HG02870 (cell line): ENCODE results near the gene JAZF1.

Source experiments
- ATAC-seq: cut with Tn5 transposase; IDR thresholded peaks from one replicate; pipeline ENCODE4 v1.9.1; 2021; ENCODE audit warnings: mild to moderate bottlenecking, moderate library complexity; ENCODE audit not compliant: unreplicated experiment

Gene JAZF1

DNA sequence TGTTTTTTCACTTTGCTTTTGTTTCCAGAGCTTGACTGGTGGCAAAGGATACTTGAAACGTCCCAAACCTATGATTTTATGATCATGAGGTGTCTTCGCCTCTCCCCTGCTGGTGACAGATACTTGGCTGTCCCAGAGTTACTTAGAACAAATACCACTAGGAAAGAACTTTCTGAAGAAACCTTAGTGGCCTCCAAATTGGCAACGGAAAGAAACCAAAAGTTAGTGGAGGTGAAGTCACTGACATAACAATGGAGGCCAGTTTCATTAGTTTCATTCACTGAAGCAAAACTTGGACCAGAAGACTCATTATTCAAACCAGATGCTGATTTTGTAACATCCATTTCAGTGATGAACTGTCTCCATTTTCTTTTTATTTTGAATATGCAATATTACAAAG is 68.6 kb downstream of the JAZF1 start:
- ATAC-seq: no peak

DNA sequence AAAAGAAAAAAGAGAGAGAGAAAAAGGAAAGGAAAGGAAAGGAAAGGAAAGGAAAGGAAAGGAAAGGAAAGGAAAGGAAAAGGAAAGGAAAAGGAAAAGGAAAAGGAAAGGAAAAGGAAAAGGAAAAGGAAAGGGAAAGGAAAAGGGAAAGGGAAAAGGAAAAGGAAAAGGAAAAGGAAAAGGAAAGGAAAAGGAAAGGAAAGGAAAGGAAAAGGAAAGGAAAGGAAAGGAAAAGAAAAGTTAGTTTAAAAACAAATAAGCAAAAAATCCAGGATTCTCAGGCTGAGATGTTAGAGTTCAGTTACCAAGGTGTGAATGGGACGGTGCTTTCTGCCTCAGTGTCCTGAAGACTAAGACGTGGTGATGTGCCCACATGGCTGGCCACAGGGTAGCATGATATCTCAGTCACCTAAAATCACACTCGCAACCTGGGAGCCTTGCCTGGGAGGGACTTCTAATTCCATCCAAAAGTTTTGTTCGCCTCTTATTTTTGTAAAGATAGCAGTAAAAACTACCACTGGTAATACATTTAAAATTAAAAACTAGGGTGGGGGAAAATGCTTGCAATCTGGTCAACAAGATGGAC is 70.1 kb downstream of the JAZF1 start:
- no peak for ATAC-seq

DNA sequence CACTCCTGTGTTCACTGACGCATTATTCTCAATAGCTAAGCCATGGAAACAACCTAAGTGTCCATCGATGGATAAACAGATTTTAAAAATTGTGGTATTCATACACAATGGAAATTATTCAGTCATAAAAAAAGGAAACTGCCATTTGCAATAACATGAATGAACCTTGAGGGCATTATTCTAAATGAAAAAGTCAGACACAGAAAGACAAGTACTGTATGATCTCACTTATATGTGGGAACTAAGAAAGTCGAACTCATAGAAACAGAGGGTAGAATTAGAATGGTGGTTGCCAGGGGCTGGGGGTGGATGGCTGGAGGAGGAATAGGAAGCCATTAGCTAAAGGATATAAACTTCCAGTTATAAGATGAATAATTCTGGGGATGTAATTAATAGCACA is 71.8 kb downstream of the JAZF1 start:
- no peak for ATAC-seq

DNA sequence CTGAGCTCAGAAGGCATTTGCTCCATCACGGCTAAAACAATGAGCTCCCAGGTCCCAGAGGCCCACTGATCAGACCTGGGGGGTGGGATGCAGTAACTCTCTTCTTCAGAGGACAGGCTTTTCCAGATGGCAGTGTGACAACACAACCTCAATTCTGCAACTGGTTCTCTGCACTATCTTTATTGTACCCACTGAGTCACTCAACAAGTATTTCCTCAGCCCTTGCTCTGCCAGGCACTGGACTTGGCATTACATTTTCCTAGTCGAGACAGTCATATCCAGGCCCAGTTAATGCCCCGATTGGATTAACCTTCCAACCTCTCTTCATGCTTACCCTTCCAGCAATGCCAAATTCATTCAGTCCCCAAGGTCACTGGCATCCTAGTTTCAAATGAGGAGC is 72.6 kb downstream of the JAZF1 start:
- ATAC-seq: no peak

DNA sequence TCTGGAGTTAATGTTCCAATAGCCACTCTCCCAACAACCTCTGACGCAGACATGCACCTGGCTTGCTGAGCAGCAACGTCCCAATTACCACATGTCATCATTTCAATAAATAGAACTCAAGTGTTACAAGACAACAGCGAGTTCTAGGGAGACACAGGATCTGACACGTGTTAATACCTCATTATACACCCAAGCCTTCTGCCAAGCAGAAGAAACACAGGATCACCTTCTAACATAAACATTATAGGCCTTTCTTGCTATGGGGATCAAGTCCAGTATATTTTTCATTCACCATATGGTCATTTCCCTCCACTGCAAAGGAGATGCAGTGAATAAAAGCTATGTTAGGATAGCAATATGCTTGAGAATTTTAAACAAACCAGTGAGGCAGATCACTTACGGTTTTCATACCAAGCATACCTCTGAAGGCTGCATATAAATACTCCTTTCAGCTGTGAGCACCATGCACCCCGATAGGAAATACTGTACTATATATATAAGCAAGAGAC is 74.2 kb downstream of the JAZF1 start:
- ATAC-seq: no peak

DNA sequence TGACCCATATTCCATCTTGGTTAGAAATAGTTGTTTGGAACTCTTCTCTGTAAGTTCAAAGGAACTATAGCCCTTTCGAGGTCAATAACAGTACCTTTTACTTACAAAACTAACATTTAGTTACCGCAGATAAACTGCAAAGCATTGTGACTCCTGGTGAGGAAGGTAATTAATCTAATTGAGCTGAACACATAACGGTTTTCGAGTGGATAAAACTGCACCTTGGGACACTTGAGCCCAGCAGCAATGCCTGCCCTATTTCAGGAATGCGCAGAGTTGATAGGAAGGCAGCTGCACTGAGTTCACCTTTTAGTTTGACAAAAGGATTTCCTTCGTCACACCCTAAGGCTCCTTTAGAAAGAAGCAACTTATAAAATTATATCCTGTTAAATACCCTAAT is 75.4 kb downstream of the JAZF1 start:
- no peak for ATAC-seq

DNA sequence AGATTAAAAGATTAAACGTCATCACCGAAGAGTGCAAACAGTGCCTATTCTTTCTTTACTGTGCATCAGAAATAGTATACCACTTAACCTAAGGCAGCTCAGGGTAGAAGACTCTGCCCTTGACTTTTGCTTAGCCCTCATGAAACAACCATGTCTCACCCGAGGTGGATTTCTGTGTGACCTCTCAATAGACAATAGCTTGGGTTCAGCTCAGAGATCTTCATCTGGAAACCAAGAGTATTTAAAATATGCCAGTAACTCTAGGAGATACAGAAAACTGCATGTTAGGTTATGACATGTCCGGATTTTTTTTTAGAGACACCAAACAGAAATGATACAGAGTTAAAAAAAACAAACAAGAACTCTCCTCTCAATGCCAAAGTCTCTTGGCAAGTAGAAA is 75.8 kb downstream of the JAZF1 start:
- no peak for ATAC-seq

DNA sequence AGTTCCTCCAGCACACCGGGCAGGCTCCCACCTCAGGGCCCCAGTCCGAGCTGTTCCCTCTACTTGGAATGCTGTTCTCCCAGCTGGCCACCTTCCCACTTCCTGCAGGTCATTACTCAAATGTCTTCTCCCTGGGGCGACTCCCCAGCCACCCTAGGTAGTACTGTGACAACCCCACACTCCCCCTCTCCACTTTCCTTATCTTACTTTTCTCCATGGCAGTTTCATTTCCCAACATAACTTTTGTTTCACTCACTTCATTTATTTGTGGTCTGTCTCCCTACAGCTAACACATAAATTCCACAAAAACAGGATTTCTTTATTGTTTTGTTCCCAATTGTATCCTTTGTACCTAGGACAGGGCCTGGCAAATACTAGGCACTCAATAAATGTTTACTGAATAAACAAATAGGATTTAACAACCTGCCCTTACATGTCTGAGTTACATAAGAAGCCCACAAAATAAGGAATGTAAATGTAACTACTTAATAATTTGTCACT is 76.5 kb downstream of the JAZF1 start:
- ATAC-seq: no peak

DNA sequence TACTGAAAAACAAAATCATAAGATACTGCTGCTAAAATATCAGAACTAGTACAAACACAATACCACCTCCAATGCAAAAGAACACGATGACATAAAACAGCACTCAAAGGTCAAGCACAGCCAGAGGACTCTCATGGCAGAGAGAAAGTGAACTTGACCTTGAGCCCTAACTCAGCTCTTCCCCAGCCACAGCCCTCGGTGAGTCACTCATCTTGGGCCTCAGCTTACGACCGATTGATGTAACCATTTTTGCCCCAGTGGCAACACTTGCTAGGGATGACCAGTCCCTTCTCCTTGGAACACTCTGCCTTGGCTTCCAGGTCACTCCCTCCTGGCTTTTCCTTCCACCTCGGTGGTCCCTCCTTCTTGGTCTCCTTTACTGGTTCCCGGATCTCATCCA is 77.8 kb downstream of the JAZF1 start:
- ATAC-seq: no peak

DNA sequence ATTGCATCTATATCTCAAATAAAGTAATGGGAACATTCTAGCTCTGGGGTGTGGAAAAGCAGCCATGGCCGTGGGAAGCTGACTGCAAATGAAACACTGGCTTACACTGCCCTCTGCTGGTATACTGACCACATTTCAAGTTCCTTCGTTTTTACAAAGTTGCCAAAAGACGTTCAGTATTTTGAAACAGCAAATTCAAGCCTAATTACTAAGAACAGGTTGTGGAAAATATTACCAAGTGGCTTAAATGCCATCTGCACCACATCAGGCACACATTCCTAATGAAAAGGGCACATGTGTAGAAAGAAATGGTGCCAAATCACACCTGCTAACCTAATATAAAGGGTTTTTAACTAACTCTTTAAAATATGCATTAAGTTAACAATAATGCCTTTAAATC is 83.9 kb downstream of the JAZF1 start:
- ATAC-seq: no peak

DNA sequence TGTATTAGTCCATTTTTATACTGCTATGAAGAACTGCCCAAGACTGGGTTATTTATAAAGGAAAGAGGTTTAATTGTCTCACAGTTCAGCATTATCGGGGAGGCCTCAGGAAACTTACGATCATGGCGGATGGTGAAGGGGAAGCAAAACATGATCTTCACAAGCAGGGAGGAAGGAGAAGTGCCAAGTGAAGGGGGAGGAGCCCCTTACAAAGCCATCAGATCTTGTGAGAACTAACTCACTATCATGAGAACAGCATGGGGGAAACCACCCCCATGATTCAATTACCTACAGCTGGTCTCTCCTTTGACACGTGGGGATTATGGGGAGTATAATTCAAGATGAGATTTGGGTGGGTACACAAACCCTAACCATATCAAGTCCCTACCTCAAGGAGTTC is 85.4 kb downstream of the JAZF1 start:
- ATAC-seq: no peak

DNA sequence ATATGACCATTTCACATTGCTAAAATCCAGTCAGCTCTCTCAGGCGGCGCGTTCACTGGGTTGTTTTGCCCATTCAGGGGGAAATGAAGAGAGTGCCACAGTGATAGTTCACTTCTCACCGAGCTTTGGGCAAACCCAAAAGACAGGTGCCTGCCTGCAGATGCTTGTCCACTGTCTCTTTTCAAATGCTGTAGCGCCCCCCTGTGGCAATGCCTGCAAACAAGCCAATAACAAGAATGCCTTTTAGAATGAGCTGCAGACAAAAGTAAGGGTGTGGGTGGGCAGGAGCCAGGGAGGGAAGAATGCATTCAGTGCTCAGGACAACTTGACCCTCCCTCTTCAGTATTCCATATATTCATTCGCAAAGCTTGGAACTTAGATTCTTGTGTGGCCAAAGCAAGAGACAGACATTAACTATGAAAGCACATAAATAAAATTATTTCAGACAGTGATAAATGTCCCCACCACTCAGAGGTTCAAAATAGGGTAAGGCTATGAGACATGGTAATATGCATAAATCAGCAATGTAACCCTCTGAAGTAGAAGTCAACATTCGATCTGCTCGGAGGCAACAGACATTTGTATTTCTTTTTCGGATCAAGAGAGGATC is 86.9 kb downstream of the JAZF1 start:
- no peak for ATAC-seq

DNA sequence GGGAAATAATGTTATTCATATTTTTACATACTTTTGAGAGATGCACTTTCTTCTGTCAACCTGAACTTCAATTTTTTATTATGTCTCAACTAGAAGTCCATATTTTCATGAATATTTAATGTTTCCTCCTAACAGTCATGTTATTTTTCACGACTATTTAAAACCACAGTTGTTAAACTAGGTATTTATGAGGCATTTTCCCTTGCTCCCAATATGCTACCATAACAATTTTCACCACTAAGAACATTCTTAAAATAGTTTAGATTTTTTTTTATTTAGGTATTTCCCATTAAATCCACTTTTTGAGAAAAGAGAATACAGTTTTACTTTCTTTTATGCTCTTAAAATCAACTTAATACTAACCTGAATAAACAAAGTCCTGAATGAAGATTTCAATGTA is 89.4 kb downstream of the JAZF1 start:
- ATAC-seq: no peak

DNA sequence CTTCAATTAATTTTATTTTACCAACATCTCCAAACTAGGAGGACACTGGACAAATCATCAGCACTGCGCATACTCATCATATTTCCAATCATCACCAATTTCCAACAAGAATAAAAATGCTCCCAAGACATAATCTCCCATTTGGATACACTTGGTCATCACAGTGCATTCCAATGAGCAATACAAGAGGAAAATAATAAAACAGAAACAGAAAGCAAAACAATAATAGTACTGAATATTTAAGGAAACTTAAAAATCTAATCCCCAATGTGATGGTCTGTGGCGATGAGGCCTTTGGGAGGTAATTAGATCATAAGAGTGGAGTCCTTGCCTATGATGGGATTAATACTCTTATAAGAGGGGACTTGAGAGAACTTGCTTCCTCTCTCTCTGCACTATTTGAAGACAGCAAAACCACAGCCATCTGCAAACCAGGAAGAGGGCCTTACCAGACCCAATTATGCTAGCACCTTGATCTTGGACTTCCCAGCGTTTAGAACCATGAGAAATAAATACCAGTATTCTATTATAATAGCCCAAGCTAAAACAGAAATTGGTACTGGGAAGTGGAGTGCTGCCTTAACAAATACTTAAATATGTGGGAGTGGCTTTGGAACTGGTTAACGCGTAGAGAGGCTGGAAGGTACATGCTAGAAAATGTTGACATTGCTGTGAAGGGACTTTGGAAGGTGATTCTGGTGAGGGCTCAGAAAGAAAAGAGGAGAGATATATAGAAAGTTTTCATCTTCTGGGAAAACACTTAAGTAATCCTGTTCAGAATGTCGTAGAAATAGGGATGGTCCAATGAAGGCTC is 91.5 kb downstream of the JAZF1 start:
- ATAC-seq: no peak

DNA sequence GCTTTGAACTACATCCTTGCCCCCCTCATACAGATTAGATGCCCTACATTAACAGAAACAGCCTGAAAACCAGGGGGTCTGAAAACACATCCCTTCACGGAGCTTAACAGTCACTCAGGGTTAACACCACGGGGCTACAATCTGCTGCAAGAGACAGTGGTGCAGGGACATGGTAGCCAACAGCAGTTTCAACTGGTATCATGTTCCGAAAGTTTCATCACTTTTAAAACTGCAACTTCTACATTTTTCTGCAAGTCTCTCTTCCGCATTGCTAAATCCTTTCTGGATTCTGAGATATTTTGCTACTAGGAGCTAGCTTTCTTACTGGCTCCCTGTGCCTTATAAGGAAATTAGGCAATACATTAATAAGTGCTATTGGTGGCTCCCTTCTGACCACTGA is 92.6 kb downstream of the JAZF1 start:
- ATAC-seq: no peak

DNA sequence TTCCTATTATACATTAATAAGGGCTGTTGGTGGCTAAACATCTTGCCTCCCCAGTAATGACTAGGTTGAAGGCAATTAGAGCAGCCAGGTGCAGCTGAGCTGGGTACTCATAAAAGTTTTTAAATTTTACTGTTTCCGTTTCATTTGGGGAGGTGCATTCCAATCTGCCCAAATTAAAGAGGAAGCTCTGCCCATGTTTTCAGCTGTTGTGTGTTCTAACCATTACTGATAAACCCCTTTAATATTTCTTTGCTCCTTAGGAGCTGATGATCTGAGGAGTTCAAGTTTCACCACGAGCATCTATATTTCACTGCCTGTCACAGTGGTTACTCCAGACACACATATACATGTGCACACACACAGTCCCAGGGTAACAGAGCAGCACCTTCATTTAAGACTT is 94.4 kb downstream of the JAZF1 start:
- ATAC-seq: no peak

DNA sequence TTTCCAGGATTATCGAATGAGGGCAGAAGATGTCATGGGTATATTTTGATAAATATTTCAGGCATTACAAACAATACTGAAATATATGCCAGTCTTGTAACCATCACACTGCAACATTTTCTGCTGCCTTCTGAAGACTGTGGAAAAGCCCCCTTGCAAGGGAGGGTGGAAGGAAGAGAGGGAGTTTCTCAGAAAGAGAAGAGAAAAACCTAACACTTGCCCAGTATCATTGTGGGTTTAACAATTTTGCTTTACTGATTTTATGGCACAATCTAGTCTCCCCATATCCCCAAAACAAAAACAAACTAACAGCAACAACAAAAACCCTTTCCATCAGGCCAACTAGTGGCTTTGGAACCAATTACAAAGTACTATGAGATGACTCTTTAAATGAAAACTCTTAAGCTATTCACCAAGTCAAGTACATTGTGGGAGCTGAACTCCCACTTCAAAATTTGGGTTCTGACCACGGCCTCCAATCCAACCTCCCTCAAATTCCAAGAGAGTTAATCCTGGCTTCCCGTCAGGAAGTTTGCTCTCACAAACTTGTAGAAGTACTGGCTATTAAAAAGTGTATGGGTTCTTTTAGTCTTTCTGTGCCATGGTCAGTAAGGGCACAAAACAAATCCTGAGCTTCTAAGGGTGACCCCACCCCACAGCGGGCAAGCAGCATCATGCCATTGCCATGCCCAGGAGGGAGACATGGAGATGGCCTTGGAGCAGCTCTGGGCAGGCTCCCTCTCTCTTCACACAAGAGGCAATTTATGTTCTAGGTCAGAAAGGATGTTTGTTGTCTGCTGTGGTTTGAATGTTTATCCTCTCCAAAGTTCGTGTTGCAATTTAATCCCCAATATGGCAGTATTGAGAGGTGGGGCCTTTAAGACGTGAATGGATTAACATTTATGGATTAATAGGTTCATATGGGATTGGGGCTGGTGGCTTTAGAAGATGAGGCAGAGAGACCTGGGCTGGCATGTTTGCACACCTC is 96.3 kb downstream of the JAZF1 start:
- ATAC-seq: no peak

DNA sequence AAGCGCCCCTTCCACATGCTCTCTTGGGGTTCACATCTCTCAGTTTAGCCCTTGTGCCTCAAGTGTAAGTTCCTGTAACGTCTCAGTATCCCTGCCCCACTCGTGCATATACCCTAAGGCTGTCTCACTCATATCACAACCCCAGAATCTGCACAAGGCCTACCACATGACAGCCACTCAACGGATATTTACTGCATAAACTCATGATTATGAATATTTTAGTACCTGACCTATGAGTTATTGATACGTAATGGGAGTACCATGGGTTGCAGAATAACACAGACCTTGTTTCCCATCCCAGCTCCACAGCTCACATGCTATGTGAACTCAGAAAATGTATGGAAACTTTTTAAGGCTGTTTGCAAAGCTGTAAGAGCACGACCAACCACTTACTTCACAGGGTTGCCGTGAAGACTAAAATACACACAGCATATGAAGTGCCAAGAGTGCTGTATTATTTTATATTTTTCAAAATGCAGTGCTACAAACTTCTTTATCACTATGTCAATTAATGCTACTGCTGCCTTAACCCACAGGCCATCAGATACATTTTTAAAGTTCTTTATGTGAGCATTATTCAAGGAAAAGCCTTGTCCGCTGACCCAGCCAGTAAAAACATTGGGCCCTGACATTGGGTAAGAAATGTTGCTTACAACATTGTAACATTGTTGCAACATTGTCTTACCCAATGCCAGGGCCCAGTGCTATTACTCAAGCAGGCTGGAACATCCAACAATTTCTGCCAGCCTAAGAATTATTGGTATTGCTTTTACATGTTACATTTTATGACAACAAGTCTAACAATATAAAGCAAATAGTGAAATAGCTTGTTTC is 97.2 kb downstream of the JAZF1 start:
- no peak for ATAC-seq

DNA sequence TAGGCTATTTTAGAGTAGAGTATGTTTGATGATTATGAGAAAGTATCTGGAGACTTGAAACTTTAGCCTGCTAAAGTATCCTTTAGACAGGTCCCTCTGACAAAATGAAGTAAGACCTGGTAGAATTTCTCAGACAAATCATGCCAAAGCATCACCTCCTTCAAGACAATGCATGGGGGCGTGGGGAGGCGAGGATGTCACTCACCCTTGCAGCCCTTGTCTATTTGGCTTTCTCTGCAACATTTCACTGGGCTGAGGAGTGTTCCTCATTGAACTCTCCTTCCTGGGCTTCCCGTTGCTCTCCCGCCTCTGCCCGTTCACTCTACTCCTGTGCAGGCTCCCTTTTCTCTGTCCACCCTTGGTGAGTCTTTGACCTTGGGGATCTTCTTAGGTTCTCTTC is 98.5 kb downstream of the JAZF1 start:
- no peak for ATAC-seq

DNA sequence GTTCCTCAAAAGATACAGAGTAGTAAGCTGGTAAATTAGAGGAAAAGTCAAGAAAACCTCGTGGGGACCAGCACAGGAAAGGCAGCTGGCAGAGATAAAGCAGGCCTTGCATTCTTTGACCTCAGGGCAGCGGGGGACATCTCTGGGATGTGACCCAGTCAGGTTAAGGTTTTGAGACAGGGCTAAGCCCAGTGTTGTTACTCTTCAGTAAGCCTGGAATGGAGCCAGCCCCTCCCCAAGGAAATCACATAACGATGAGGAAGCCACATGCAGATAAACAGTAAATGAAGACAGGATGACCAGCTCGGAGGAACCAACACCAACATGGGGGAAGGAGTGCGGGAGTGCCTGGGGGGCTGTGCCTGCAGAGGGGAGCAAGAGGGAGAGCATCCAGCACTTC is 99.6 kb downstream of the JAZF1 start:
- ATAC-seq: no peak
